Caki2 (cell line): ENCODE results near the gene NINL. TPM values are rescaled to one million over a fixed set of nuclear protein-coding genes. Genes with fewer than 3 reads are reported as not detected.

Experiments
- DNase-seq: peaks from one replicate; pipeline ENCODE4 v3.0.0-alpha.2; 2015; ENCODE audit warnings: low read depth
- in situ Hi-C: cut with HindIII; loops from 2 replicates; pipeline ENCODE4 v1.10.0; 2016; ENCODE audit warnings: low sequenced_read_pairs, low pct_unique_long_range_greater_than_20kb, mixed read lengths
- total RNA-seq: library from RNA; depleted of rRNA; stranded (reverse); fragments of >200 nt; shearing (Covaris generic); gene quantifications from 2 replicates; pipeline ENCODE4 v1.2.3, GENCODE V29; 2014; ENCODE audit warnings: low replicate concordance

The NINL gene
- total RNA-seq, 1 experiment from 2014 or later: 9.2 TPM

DNA sequence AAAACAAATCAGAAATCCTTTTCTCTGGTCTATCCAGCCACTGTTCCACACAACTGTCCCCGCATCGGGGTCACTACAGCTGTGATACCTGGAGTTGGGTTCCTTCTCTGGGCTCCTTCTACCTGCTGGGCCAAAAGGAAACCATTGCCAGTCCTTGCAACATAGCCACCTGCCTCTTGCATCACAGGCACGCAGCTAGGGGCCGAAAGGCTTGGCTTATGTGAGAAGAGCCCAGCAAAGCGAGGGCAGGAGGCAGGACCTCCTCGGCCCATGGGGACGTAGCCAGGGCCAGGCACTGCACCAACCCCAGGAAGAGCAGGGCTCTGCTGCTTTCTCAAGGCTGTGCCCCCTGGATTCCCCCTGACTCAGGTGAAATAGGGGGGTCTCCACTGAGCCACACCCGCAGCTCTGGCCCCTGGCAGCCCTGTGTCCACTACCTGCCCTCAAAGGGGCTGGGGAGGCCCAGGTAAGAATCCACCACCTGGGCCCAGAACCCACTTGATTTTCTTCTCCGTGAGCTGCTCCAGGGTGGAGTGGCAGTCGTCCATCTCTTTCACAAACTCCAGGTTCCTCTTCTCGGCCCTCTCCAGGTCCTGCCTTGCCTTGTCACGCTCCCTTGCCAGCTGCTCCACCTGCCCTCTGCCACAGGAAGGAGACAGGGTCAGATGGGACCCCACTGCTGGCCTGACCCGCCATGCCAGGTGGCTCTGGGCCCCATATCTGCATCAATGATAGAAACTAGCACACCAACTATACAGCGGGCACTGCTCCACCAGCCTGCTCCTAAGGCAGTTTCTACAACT lies 89.0 kb downstream of the NINL start:
- in situ Hi-C loops: no loop called here
- DNase-seq: no peak

GRCh38 chr20:25495189-25495824 lies 90.0 kb downstream of the NINL start:
- in situ Hi-C loops: no loop called here
- no peak for DNase-seq

DNA sequence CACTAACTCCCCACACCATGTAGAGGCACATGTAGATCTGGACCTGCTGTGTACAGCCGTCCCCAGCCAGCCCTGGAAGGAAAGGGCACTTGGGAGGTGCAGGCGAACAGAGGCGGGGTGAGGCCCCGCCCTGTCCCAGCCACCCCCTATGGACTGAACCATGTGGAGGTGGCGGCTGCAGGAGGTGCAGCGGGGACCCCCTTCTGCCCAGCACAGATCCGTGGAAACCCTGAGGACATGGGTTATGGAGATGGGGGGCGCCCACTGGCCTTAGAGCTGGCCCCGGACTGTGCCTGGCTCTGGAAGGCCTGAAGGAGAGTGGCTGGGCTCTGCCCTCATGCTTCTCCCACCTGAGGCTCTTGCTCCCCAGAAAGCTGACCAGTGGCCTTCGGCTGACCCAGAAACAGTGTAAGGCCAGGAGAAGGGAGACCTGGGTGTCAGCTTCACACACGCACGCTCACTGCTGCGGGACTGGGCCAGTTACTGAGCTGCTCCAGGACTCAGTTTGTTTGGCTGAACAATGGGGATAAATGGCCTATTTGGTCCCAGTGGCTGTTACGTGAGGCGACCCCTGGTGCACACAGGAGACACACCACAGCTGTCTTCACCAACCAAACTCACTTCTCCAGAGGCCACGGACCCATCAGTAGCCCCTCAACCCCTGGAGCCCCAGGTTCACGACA lies 90.7 kb downstream of the NINL start:
- in situ Hi-C loops: no loop called here
- no peak for DNase-seq

GRCh38 chr20:25493748-25494505 lies 91.4 kb downstream of the NINL start:
- in situ Hi-C loops: no loop called here
- no peak for DNase-seq

DNA sequence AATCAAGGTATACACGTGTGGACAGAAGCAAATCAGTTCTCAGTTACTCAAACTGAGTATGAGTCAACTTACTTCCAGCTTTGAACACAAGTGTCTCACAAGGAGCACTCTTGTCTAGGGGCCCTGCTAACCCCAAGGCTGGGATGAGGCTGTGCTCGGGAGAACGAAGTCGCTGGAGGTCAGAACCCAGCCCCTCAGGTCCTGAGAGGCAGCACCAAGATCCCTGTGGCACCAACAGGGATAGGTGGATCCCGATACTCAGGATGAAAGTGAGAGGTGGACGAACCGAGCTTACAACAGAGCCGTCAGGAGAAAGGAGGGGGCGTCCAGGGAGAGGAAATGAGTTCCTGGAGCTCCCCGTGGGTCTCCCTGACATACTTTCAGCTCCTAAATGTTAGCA lies 92.2 kb downstream of the NINL start:
- in situ Hi-C loops: no loop called here
- DNase-seq: no peak

- DNase-seq: no peak
- in situ Hi-C loops: no loop called here
These were observed 93.8 kb downstream of the NINL start for GRCh38 chr20:25491446-25492038.

DNA sequence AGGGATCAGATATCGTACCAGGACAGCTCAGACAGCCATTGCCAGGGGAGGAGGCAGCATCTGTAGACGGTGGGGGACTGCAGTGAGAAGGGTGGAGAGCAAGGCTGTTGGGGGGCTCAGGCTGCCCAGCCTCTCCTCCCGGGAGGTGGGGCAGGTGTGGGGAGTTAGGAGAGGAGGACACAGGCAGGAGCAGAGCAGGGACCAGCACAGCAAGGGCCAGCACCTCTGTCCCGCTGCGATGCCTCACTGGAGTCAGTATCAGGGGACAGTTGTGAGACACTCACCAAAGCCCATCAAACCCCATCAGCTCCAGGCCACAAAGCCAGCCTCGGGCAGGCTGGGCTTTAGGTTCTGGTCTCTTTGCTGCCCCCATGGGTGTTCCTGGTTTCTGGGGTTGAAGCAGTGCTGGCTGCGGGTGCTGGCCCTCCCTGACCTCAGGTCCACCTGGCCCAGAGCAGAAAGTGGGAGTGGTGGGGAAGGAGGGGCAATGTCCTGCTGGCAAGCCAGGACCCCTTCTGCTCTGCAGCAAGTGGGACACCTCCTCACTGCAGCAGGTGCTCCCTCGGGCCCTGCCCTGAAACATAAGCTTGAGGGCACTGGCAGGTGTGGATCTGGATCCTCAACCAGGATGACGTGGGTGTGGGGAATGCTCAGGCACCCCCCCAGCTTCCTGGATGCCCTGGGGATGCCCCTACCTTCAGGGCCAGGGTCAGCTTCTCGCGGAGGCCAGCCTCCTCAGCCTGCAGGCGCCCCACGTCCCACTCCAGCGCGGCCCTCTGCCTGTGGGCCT lies 94.5 kb downstream of the NINL start:
- in situ Hi-C loops: no loop called here
- DNase-seq: no peak

GRCh38 chr20:25489221-25489871 lies 96.0 kb downstream of the NINL start:
- in situ Hi-C loops: no loop called here
- DNase-seq: no peak

DNA sequence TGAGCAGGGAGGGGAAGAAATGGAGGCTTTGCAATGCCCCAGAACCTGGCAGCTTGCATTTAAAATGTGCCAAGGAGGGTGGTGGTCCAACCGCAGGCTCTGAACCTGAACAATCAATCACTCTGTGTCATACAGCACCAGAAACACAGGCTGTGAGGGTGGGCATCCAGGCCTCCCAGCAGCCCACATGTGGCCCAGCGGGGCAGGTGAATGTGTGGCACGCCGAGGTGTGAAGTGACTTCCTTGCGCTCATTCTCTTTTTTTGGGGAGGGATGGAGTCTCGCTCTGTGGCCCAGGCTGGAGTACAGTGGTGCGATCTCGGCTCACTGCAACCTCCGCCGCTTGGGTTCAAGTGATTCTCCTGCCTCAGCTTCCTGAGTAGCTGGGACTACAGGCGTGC lies 97.4 kb downstream of the NINL start:
- in situ Hi-C loops: no loop called here
- DNase-seq: no peak

DNA sequence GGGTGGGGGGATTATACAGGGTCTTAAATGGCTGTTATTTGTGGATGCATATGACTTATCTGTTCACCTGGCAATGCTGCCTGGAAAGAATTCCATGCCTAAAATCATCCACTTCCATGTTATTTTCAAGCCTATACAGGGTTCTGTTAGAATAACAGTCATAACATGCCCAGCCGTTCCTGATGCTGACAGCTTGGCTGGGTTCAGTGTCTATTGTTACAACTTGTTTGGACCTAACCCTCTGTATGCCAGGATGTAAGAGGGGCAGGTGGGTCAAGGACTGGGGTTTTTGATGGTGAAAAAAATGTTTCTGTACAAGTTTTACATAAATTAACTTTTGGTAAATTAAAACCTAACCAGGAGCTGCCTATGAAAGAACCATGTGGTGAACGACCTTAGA lies 98.0 kb downstream of the NINL start:
- DNase-seq: no peak
- in situ Hi-C loops: no loop called here

DNA sequence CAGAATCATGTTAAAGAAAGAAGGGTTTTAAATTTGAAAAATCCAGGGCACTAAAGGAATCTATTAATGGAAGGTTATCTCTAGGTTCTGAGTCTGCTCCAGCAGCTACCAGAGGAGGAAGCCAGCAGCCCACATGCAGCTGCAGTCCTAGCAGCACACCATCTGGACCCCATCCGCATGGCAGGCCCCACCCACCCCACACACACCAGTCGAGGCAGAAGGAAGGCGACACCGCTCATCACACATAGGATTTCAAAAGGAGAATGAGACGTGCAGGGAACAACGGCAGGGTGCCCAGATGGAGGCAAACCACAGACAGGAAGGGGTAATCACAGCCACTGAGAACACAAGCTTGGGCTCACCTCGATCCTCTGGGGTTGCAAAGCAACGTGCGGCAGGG lies 99.0 kb downstream of the NINL start:
- no peak for DNase-seq
- in situ Hi-C loops: no loop called here

- no peak for DNase-seq
- in situ Hi-C loops: no loop called here
These were observed 99.5 kb downstream of the NINL start for GRCh38 chr20:25485872-25486271.

DNA sequence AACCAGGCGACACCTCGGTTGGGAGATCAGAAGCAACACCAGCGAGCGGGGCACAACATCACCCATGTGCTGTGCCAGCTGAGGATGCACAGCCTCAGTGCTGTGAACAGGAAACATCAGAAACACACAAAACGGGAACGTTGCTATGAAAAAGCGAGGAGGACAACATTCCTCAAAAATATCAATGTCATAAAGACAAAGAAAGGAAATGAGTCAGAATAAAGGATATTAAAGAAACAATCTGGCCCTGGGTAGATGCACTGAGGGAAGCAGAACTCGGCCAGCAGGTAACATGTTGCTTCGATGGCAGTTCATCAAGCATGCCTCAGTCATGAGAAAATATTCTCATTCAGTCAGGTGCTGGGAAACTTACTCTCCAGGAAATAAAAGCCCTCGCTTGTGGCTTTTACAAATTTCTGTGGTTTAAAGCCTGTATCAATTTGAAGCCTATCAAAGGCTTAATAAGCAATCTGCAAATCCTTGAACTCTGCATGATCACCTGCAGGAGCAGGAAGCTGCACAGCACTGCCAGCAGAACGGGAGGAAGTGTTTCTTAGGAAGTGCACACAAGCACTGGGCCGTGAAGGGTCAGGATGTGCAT lies 100.3 kb downstream of the NINL start:
- no peak for DNase-seq

GRCh38 chr20:25484224-25484846 lies 101.0 kb downstream of the NINL start:
- in situ Hi-C loops: no loop called here
- DNase-seq: no peak

More for the DNA sequence above, 100.3 kb downstream of the NINL start:
- in situ Hi-C loops: no loop called here

GRCh38 chr20:25483431-25484132 lies 101.7 kb downstream of the NINL start:
- in situ Hi-C loops: no loop called here
- no peak for DNase-seq

DNA sequence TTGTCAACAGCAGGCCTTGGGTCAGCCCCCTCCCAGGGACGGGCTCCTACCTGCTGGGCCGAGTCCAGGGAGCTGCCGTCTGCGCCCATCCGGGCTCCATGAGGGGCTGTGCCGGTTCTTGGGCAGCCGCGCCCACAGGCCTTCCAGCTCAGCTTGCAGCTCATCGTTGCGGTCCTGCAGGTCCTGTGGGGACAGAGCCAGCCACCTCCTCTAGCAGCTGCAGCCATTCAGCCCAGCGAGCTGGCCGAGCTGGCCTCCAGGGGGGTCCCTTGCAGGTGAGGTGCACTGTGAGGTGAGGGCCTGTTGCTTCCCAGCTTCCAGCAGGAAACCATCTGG lies 103.4 kb downstream of the NINL start:
- in situ Hi-C loops: no loop called here
- no peak for DNase-seq
